Progenitor cell of endocrine pancreas (in vitro differentiated cells): Measurements from ENCODE around the gene FBXL15. TPM values are rescaled to one million over a fixed set of nuclear protein-coding genes. Genes with fewer than 3 reads are reported as not detected.

Experiments
- DNase-seq: peaks from one replicate; pipeline ENCODE4 v3.0.0; 2021; ENCODE audit warnings: low spot score; ENCODE audit not compliant: unreplicated experiment
- H3K27ac Mint-ChIP-seq: 2 replicates; pipeline ENCODE4 v1.8.0; 2021; ENCODE audit warnings: mild to moderate bottlenecking, moderate library complexity, mixed read lengths
- H3K27me3 Mint-ChIP-seq: 2 replicates; pipeline ENCODE4 v1.8.0; 2021; ENCODE audit warnings: mixed read lengths
- H3K36me3 Mint-ChIP-seq: 2 replicates; pipeline ENCODE4 v1.8.0; 2022; ENCODE audit warnings: mixed read lengths; ENCODE audit not compliant: insufficient read depth
- H3K4me1 Mint-ChIP-seq: 2 replicates; pipeline ENCODE4 v1.8.0; 2021; ENCODE audit warnings: low read depth, mixed read lengths
- H3K4me3 Mint-ChIP-seq: 2 replicates; pipeline ENCODE4 v1.8.0; 2021; ENCODE audit warnings: low read depth, mild to moderate bottlenecking, moderate library complexity, mixed read lengths
- H3K9me3 Mint-ChIP-seq: 2 replicates; pipeline ENCODE4 v1.8.0; 2021; ENCODE audit warnings: low read depth, mixed read lengths
- total RNA-seq: library from RNA; stranded (reverse); gene quantifications from 2 replicates; pipeline ENCODE4 v1.2.1, GENCODE V29; 2021
- TF ChIP-seq, protein P1 (sequence below): fragments of 200-600 bp; sonication (generic); IDR thresholded peaks from one replicate; pipeline ENCODE4 v1.5.0; 2021; ENCODE audit warnings: antibody characterized with exemption, mild to moderate bottlenecking; ENCODE audit not compliant: unreplicated experiment

The FBXL15 gene
- total RNA-seq, 1 donor from 2014 or later, result 14.0 TPM

DNA sequence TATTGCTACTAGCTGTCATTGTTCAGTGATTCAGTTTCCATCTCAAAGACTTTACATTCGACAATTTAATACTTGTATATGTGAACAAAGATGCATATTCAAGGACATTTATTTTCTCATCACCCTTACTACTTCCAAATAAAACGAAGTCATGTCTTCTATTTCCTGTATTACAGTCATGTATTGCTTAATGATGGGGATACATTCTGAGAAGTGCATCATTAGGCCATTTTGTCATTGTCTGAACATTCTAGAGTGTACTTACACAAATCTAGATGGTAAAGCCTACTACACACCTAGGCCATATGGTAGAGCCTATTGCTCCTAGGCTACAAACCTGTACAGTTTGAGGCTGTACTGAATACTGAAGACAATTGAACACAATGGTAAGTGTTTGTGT is 24.2 kb downstream of the FBXL15 start:
- TF ChIP-seq, protein P1, sequence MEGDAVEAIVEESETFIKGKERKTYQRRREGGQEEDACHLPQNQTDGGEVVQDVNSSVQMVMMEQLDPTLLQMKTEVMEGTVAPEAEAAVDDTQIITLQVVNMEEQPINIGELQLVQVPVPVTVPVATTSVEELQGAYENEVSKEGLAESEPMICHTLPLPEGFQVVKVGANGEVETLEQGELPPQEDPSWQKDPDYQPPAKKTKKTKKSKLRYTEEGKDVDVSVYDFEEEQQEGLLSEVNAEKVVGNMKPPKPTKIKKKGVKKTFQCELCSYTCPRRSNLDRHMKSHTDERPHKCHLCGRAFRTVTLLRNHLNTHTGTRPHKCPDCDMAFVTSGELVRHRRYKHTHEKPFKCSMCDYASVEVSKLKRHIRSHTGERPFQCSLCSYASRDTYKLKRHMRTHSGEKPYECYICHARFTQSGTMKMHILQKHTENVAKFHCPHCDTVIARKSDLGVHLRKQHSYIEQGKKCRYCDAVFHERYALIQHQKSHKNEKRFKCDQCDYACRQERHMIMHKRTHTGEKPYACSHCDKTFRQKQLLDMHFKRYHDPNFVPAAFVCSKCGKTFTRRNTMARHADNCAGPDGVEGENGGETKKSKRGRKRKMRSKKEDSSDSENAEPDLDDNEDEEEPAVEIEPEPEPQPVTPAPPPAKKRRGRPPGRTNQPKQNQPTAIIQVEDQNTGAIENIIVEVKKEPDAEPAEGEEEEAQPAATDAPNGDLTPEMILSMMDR, result no peak
- H3K4me1 Mint-ChIP-seq, result peaks cover 6% of the 10 kb centered on the region
- no peak for DNase-seq
- no peaks in the 10 kb centered on the region for H3K27me3 Mint-ChIP-seq
- H3K4me3 Mint-ChIP-seq, result no peak overlapping the region
- H3K36me3 Mint-ChIP-seq, result no peaks in the 10 kb centered on the region
- H3K9me3 Mint-ChIP-seq, result no peaks in the 10 kb centered on the region
- no peak overlapping the region for H3K27ac Mint-ChIP-seq

DNA sequence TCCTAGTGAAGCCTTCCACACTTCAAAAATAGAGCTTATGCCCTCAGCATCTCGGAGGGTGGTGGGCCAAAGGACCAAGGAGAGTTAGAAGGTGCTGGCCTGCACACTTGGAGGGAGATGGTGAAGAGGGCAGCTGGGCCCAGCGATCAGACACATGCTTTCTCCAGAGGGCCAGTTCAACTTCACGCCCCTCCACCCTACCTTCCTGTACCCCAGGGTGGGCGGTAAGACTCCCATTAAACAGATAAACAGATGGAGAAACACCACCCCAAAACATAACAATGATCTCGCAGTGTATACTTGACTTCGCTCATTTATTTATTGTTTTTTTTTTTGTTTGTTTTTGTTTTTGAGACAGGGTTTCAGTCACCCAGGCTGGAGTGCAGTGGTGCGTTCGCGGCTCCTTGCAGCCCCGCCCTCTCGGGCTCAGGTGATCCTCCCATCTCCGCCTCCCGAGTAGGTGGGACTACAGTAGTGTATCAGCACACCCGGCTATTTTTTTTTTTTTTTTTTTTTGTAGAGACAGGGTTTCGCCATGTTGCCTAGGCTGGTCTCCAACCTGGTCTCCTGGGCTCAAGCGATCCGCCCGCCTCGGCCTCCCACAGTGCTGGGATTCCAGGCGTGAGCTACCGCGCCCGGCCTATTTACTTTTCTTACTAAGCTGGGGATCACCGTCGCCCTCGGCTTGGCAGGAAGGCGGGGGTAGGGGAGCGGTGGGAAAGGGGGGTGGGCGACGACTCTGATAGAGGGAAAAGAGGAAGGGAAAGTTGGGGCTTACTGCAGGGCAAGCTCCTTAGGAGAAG is 28.9 kb downstream of the FBXL15 start:
- TF ChIP-seq, protein P1, result no peak

DNA sequence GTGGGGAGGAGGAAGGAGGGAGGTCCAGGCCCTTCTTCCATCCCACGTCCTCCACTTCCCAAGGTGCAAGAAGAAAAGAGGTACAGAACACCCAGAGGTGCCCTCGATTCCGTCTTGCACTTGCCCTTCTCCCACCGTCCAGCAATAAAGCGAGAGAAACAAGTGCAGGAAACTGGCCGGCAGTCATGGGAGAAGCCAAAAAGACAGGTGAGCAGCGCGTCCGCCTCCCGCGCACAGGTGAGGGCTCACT is 29.4 kb downstream of the FBXL15 start:
- TF ChIP-seq, protein P1, result no peak
- H3K27me3 Mint-ChIP-seq, result no peaks in the 10 kb centered on the region
- DNase-seq, result no peak
- H3K4me1 Mint-ChIP-seq, result peaks cover 25% of the 10 kb centered on the region
- peak overlapping the region; percentile 91 for H3K27ac Mint-ChIP-seq
- no peaks in the 10 kb centered on the region for H3K9me3 Mint-ChIP-seq
- H3K36me3 Mint-ChIP-seq, result peaks cover 5% of the 10 kb centered on the region
- peak overlapping the region; percentile 90 for H3K4me3 Mint-ChIP-seq

More for the DNA sequence above, 28.9 kb downstream of the FBXL15 start:
- DNase-seq, result peak; percentile 51
- Mint-ChIP-seq H3K4me1 (peaks cover 20% of the 10 kb centered on the region), H3K27ac (peak overlapping the region; percentile 91), H3K27me3 (no peaks in the 10 kb centered on the region), H3K9me3 (no peaks in the 10 kb centered on the region), H3K4me3 (peak overlapping the region; percentile 90), H3K36me3 (peaks cover 5% of the 10 kb centered on the region)

DNA sequence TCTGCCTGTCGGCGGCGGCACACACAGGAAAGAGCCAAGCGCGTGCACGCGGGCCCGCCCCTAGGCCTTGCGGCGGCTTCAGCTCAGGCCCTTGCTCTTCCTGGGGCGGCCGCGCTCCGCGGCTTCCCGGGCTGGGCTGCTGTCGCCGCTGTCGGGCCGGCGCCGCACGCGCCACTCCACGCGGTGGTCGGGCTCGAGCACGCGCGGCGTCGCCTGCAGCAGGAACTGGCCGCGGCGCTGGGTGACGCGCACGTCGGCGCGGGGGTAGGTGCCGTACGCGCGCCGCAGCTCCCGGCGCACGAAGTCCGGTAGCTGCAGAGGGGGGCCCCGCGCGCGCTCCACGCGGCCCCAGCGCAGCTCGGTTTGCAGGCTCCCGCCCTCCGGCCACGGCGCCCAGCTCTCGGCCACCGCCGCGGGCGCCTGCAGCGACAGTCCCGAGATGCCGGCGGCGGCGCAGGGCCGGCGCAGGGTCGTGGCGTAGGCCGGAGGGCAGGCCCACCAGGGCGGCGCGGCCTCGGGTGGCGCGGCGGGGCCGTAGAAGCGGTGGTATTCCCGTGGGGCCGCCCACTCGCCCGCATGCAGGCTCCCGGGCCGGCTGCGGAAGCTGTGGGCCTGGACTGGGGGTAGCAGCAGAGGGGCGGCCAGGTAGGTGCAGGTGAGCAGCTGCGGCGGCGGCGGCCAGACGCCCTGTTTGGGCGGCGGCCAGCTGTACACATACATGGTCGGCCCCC is 29.9 kb downstream of the FBXL15 start:
- H3K36me3 Mint-ChIP-seq, result peaks cover 5% of the 10 kb centered on the region
- DNase-seq, result peak; percentile 67
- TF ChIP-seq, protein P1, result no peak
- H3K27ac Mint-ChIP-seq, result peak overlapping the region; percentile 91
- H3K4me1 Mint-ChIP-seq, result peaks cover 27% of the 10 kb centered on the region
- no peaks in the 10 kb centered on the region for H3K9me3 Mint-ChIP-seq
- H3K27me3 Mint-ChIP-seq, result no peaks in the 10 kb centered on the region
- H3K4me3 Mint-ChIP-seq, result peak overlapping the region; percentile 90

DNA sequence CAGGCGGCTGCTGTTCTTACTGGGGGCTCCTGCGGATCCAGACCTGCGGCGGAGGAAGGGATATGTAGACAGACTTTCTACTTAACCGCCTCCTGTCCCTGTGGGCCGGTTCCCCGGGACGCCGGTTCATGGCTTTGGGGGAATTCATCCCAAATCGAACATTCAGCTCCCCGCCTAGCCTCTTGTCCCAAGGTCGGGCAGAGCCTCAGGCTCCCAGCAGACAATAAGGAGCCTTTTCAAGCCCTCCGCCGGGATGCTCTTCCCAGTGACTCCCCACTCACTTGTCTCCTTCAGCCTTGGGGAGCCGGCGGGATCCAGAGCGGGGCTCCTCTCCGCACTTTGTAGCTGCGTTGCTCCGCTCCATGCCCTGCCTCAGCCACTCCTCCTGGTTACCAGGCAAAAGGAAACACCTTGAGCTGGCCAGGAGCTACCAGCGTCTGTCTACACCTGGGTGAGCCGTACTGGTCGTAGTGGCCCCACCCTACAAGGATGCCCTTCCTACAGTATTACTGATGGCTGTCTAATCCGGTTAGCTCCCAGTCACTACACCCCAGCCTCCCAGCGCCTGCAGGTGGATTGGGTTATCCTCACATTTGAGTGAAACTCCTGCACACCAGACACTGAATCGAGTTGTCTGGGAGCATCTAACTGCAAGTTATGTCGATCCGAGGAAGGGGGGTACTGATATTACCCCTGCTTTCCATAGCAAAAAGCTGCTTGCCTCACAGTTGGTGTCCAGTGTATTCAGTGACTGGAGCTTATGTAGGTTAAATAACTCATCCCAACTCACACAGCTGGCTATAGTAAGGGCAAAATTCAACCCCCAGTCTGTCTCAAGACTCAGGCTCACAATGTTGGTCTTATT is 30.7 kb downstream of the FBXL15 start, which contains the start of gene C10orf95:
TSS of gene C10orf95 (minus strand) at position 439 of the 865 bp plus-strand sequence. CDS start 450 bp downstream, outside the sequence.
- Mint-ChIP-seq H3K4me1 (peaks cover 30% of the 10 kb centered on the region), H3K9me3 (no peaks in the 10 kb centered on the region), H3K4me3 (peak within 1 kb of the TSS; percentile 90), H3K36me3 (peaks cover 5% of the 10 kb centered on the region), H3K27me3 (no peaks in the 10 kb centered on the region), H3K27ac (peak within 1 kb of the TSS; percentile 92)
- no peak for DNase-seq
- TF ChIP-seq, protein P1, result no peak
